ENCODE measurements around the gene MRPL34. TPM values are rescaled to one million over a fixed set of nuclear protein-coding genes. Genes with fewer than 3 reads are reported as not detected.

Gene MRPL34
- polyA plus RNA-seq, 2 donors = 72.1 to 102 TPM

GRCh38 chr19:17351815-17352435 lies 46.3 kb downstream of the MRPL34 start:
- WGBS, 2 donors = 87 to 88% methylated on average over 45 of the region's 45 CpGs
- peaks cover 0 to 3% of the 10 kb centered on the region in 2 donors for H3K9me3 ChIP-seq (ENCODE audit: control insufficient read depth in 2 of 2, insufficient read depth in 1 of 2, low read depth in 1 of 2, low read length in 1 of 2)
- no peaks in the 10 kb centered on the region for H3K4me1 ChIP-seq (ENCODE audit: control insufficient read depth in 2 of 2, insufficient read depth in 2 of 2, low read length in 1 of 2)
- no peaks in the 10 kb centered on the region for H3K27me3 ChIP-seq (ENCODE audit: control insufficient read depth in 1 of 2, insufficient read depth in 2 of 2, low read length in 2 of 2)
- no peaks in the 10 kb centered on the region for H3K36me3 ChIP-seq (ENCODE audit: control insufficient read depth in 2 of 2, insufficient read depth in 2 of 2, low read length in 1 of 2)
- H3K27ac ChIP-seq (ENCODE audit: low read depth in 2 of 2, low read length in 1 of 2) = no peak overlapping the region
- no peak overlapping the region for H3K4me3 ChIP-seq (ENCODE audit: low read depth in 1 of 2, low read length in 2 of 2)

GRCh38 chr19:17352608-17353280 lies 47.1 kb downstream of the MRPL34 start:
- Histone ChIP-seq H3K27ac (ENCODE audit: low read depth in 2 of 2, low read length in 1 of 2) (no peak overlapping the region), H3K9me3 (ENCODE audit: control insufficient read depth in 2 of 2, insufficient read depth in 1 of 2, low read depth in 1 of 2, low read length in 1 of 2) (peaks cover 0 to 3% of the 10 kb centered on the region in 2 donors), H3K4me3 (ENCODE audit: low read depth in 1 of 2, low read length in 2 of 2) (no peak overlapping the region), H3K27me3 (ENCODE audit: control insufficient read depth in 1 of 2, insufficient read depth in 2 of 2, low read length in 2 of 2) (no peaks in the 10 kb centered on the region), H3K4me1 (ENCODE audit: control insufficient read depth in 2 of 2, insufficient read depth in 2 of 2, low read length in 1 of 2) (no peaks in the 10 kb centered on the region), H3K36me3 (ENCODE audit: control insufficient read depth in 2 of 2, insufficient read depth in 2 of 2, low read length in 1 of 2) (no peaks in the 10 kb centered on the region)
- WGBS, 2 donors = 46 to 52% methylated on average over 14 of the region's 14 CpGs

- H3K9me3 ChIP-seq (ENCODE audit: control insufficient read depth in 2 of 2, insufficient read depth in 1 of 2, low read depth in 1 of 2, low read length in 1 of 2) = peaks cover 0 to 3% of the 10 kb centered on the region in 2 donors
- H3K4me1 ChIP-seq (ENCODE audit: control insufficient read depth in 2 of 2, insufficient read depth in 2 of 2, low read length in 1 of 2) = no peaks in the 10 kb centered on the region
- H3K27ac ChIP-seq (ENCODE audit: low read depth in 2 of 2, low read length in 1 of 2) = no peak overlapping the region
- H3K27me3 ChIP-seq (ENCODE audit: control insufficient read depth in 1 of 2, insufficient read depth in 2 of 2, low read length in 2 of 2) = no peaks in the 10 kb centered on the region
- H3K4me3 ChIP-seq (ENCODE audit: low read depth in 1 of 2, low read length in 2 of 2) = no peak overlapping the region
- H3K36me3 ChIP-seq (ENCODE audit: control insufficient read depth in 2 of 2, insufficient read depth in 2 of 2, low read length in 1 of 2) = no peaks in the 10 kb centered on the region
- WGBS, 2 donors = 76 to 79% methylated on average over 8 of the region's 8 CpGs
Observed at GRCh38 chr19:17353386-17353785, 47.7 kb downstream of the MRPL34 start.

Other genes with a start within 250 kb of the MRPL34 start
- gene HAUS8, start 230.4 kb upstream of the MRPL34 start, polyA plus RNA-seq = 1 to 10 TPM; 7.8 to 9.3 TPM
- 10 to 100 TPM; 24.2 to 41.2 TPM for gene MYO9B, start 230.1 kb upstream of the MRPL34 start, polyA plus RNA-seq
- 10 to 100 TPM; 32.8 to 37.7 TPM for gene USE1, start 90.5 kb upstream of the MRPL34 start, polyA plus RNA-seq
- gene OCEL1, start 79.6 kb upstream of the MRPL34 start, polyA plus RNA-seq = 10 to 100 TPM in 1 of 2 donors, 1 to 10 TPM in 1; 7.9 to 12.7 TPM
- 10 to 100 TPM; 33.3 to 45.5 TPM for gene NR2F6, start 60.0 kb upstream of the MRPL34 start, polyA plus RNA-seq
- gene USHBP1, start 41.1 kb upstream of the MRPL34 start, polyA plus RNA-seq = 1 to 10 TPM; 1.5 to 2.9 TPM
- gene BABAM1, start 38.4 kb upstream of the MRPL34 start, polyA plus RNA-seq = 10 to 100 TPM; 39.1 to 52.7 TPM
- under 1 TPM; 0.22 to 0.45 TPM for gene ANKLE1, start 24.0 kb upstream of the MRPL34 start, polyA plus RNA-seq
- 1 to 10 TPM; 3.4 to 4.5 TPM for gene ABHD8, start 2.4 kb upstream of the MRPL34 start, polyA plus RNA-seq
- gene DDA1, start 3.7 kb downstream of the MRPL34 start, polyA plus RNA-seq = 10 to 100 TPM; 40.3 to 41.4 TPM
- gene ANO8, start 29.0 kb downstream of the MRPL34 start, polyA plus RNA-seq = 10 to 100 TPM in 1 of 2 donors, 1 to 10 TPM in 1; 9.7 to 28.0 TPM
- gene GTPBP3, start 31.7 kb downstream of the MRPL34 start, polyA plus RNA-seq = 10 to 100 TPM; 13.5 to 20.2 TPM
- gene PLVAP, start 71.5 kb downstream of the MRPL34 start, polyA plus RNA-seq = 10 to 100 TPM; 29.5 to 30.7 TPM
- gene CCDC194, start 88.3 kb downstream of the MRPL34 start, polyA plus RNA-seq = not detected
- 10 to 100 TPM in 1 of 2 donors, 1 to 10 TPM in 1; 8.5 to 17.6 TPM for gene BST2, start 99.8 kb downstream of the MRPL34 start, polyA plus RNA-seq
- gene MVB12A, start 114.2 kb downstream of the MRPL34 start, polyA plus RNA-seq = 10 to 100 TPM; 64.2 to 66.8 TPM
- under 1 TPM; 0.13 to 0.20 TPM for gene TMEM221, start 142.8 kb downstream of the MRPL34 start, polyA plus RNA-seq
- not detected for gene NXNL1, start 155.1 kb downstream of the MRPL34 start, polyA plus RNA-seq
- 1 to 10 TPM; 5.4 to 8.7 TPM for gene SLC27A1, start 164.7 kb downstream of the MRPL34 start, polyA plus RNA-seq
- 100 to 1,000 TPM in 1 of 2 donors, 10 to 100 TPM in 1; 90.6 to 119 TPM for gene PGLS, start 205.8 kb downstream of the MRPL34 start, polyA plus RNA-seq
- 10 to 100 TPM; 23.6 to 24.8 TPM for gene COLGALT1, start 249.8 kb downstream of the MRPL34 start, polyA plus RNA-seq

Data from esophagus (tissue), 2 donors.